ENCODE results near the gene VPS13D. TPM values are rescaled to one million over a fixed set of nuclear protein-coding genes. Genes with fewer than 3 reads are reported as not detected.
A peak's percentile ranks its signal among the peaks of the same experiment; 100 is the strongest.

The VPS13D gene
- polyA plus RNA-seq, 3 donors, result 3.6 to 20.2 (median 5.1) TPM

- intact Hi-C loops (cut with micrococcal nuclease), result no loop called here
- WGBS (ENCODE audit: insufficient coverage), result 100% methylated on average over 3 of the region's 3 CpGs
- peak overlapping the region in 1 of 7 donors; percentile 77 for H3K27ac Mint-ChIP-seq
- peaks cover 63 to 65% of the 10 kb centered on the region in 2 donors for H3K36me3 Mint-ChIP-seq
- Histone ChIP-seq H3K36me3 (replicated peaks in 1 of 2; ENCODE audit: control insufficient read depth in 1 of 2, insufficient read depth in 2 of 2, low read length in 2 of 2) (peaks cover 4 to 54% of the 10 kb centered on the region in 2 donors), H3K27me3 (ENCODE audit: control insufficient read depth in 2 of 2, insufficient read depth in 2 of 2, low read length in 2 of 2) (no peaks in the 10 kb centered on the region), H3K27ac (ENCODE audit: low read depth in 1 of 2, low read length in 2 of 2) (no peak overlapping the region), H3K4me1 (ENCODE audit: control insufficient read depth in 1 of 2, insufficient read depth in 2 of 2, low read length in 2 of 2) (peaks cover 26 to 37% of the 10 kb centered on the region in 2 donors), H3K79me2 (ENCODE audit: insufficient read depth, low read length) (no peaks in the 10 kb centered on the region), H3K4me2 (replicated peaks; ENCODE audit: extremely low read depth, low read length, poor library complexity, severe bottlenecking) (no peak overlapping the region), H3K9ac (ENCODE audit: insufficient read depth, low read length, poor library complexity, severe bottlenecking) (no peak overlapping the region), H3K4me3 (replicated peaks in 1 of 3; ENCODE audit: low read depth in 2 of 3, low read length in 3 of 3) (no peak overlapping the region), H4K20me1 (ENCODE audit: insufficient read depth, low read length) (peaks cover 6% of the 10 kb centered on the region), H3K9me3 (replicated peaks in 1 of 2; ENCODE audit: control insufficient read depth in 1 of 2, insufficient read depth in 1 of 2, low read length in 2 of 2) (no peaks in the 10 kb centered on the region), H2AFZ (ENCODE audit: insufficient read depth, low read depth, low read length, poor library complexity, severe bottlenecking) (no peak overlapping the region)
- no peak for DNase-seq
- H3K9me3 Mint-ChIP-seq, result no peaks in the 10 kb centered on the region
- TF ChIP-seq CTCF (IDR thresholded peaks at IDR 0.05), result no peak
- no peak overlapping the region for H3K4me3 Mint-ChIP-seq
- peaks cover 39% of the 10 kb centered on the region for H3K4me1 Mint-ChIP-seq
- no peaks in the 10 kb centered on the region for H3K27me3 Mint-ChIP-seq (ENCODE audit: low read depth in 3 of 3)
Observed at GRCh38 chr1:12480041-12480440, 250.2 kb downstream of the VPS13D start.

GRCh38 chr1:12480748-12481362 lies 251.0 kb downstream of the VPS13D start:
- 85% methylated on average over 2 of the region's 5 CpGs for WGBS (ENCODE audit: insufficient coverage)
- H2AFZ ChIP-seq (ENCODE audit: insufficient read depth, low read depth, low read length, poor library complexity, severe bottlenecking), result no peak overlapping the region
- DNase-seq, result peak; percentile 51 to 80 (median 78)
- peak overlapping the region in 1 of 2 donors; percentile 40 for H3K27ac ChIP-seq (ENCODE audit: low read depth in 1 of 2, low read length in 2 of 2)
- Mint-ChIP-seq H3K36me3 (peaks cover 71 to 73% of the 10 kb centered on the region in 2 donors), H3K4me3 (peak overlapping the region in 1 of 2 donors; percentile 27), H3K9me3 (no peaks in the 10 kb centered on the region), H3K4me1 (peaks cover 32% of the 10 kb centered on the region), H3K27me3 (ENCODE audit: low read depth in 3 of 3) (no peaks in the 10 kb centered on the region), H3K27ac (peak overlapping the region in 5 of 7 donors; percentile 30 to 72 (median 45))
- peaks cover 4 to 62% of the 10 kb centered on the region in 2 donors for H3K36me3 ChIP-seq (replicated peaks in 1 of 2; ENCODE audit: control insufficient read depth in 1 of 2, insufficient read depth in 2 of 2, low read length in 2 of 2)
- H3K79me2 ChIP-seq (ENCODE audit: insufficient read depth, low read length), result no peaks in the 10 kb centered on the region
- H3K4me2 ChIP-seq (replicated peaks; ENCODE audit: extremely low read depth, low read length, poor library complexity, severe bottlenecking), result peak overlapping the region; percentile 25
- H3K4me3 ChIP-seq (replicated peaks in 1 of 3; ENCODE audit: low read depth in 2 of 3, low read length in 3 of 3), result no peak overlapping the region
- intact Hi-C loops (cut with micrococcal nuclease), result no loop called here
- peaks cover 20 to 30% of the 10 kb centered on the region in 2 donors for H3K4me1 ChIP-seq (ENCODE audit: control insufficient read depth in 1 of 2, insufficient read depth in 2 of 2, low read length in 2 of 2)
- no peak for TF ChIP-seq CTCF (IDR thresholded peaks at IDR 0.05)
- H3K9me3 ChIP-seq (replicated peaks in 1 of 2; ENCODE audit: control insufficient read depth in 1 of 2, insufficient read depth in 1 of 2, low read length in 2 of 2), result no peaks in the 10 kb centered on the region
- H3K9ac ChIP-seq (ENCODE audit: insufficient read depth, low read length, poor library complexity, severe bottlenecking), result no peak overlapping the region
- H3K27me3 ChIP-seq (ENCODE audit: control insufficient read depth in 2 of 2, insufficient read depth in 2 of 2, low read length in 2 of 2), result no peaks in the 10 kb centered on the region
- H4K20me1 ChIP-seq (ENCODE audit: insufficient read depth, low read length), result peaks cover 6% of the 10 kb centered on the region

All from CD14-positive monocyte (primary cell).